HepG2 (cell line): ENCODE measurements around the gene FRMD8. TPM values are rescaled to one million over a fixed set of nuclear protein-coding genes. Genes with fewer than 3 reads are reported as not detected.

Experiments used
- ATF2 ChIP-seq: sonication (generic); formaldehyde crosslinking; IDR thresholded peaks from 2 replicates; pipeline ENCODE4 v1.4.0; 2020; ENCODE audit warnings: missing genetic modification reagents
- DZIP1 ChIP-seq: sonication (generic); formaldehyde crosslinking; IDR thresholded peaks from 2 replicates; pipeline ENCODE4 v1.5.0; 2020; ENCODE audit warnings: mild to moderate bottlenecking, missing genetic modification reagents
- FIP1L1 ChIP-seq: fragments of 200-400 bp; formaldehyde crosslinking; IDR thresholded peaks from 2 replicates; pipeline ENCODE4 v1.6.1; 2018; ENCODE audit warnings: low read depth, mild to moderate bottlenecking, low read length, moderate library complexity, borderline replicate concordance; ENCODE audit not compliant: insufficient read depth
- MIER2 ChIP-seq: IDR thresholded peaks from 2 replicates; pipeline ENCODE4 v1.6.1; 2016; ENCODE audit warnings: missing biosample characterization, missing genetic modification reagents
- NFKBIZ ChIP-seq: IDR thresholded peaks from 2 replicates; pipeline ENCODE4 v1.6.1; 2018; ENCODE audit warnings: missing genetic modification reagents, missing compliant biosample characterization
- SAFB2 ChIP-seq: sonication (generic); formaldehyde crosslinking; IDR thresholded peaks from 2 replicates; pipeline ENCODE4 v1.5.1; 2020; ENCODE audit warnings: missing genetic modification reagents, low read depth, mild to moderate bottlenecking, borderline replicate concordance
- SCMH1 ChIP-seq: sonication (generic); formaldehyde crosslinking; IDR thresholded peaks from 2 replicates; pipeline ENCODE4 v1.9.0; 2021; ENCODE audit warnings: missing genetic modification reagents, mild to moderate bottlenecking, borderline replicate concordance
- SP2 ChIP-seq: sonication (generic); formaldehyde crosslinking; IDR thresholded peaks from 2 replicates; pipeline ENCODE4 v1.5.1; 2020; ENCODE audit warnings: mild to moderate bottlenecking, missing genetic modification reagents
- ZBTB38 ChIP-seq: sonication (generic); formaldehyde crosslinking; IDR thresholded peaks from 2 replicates; pipeline ENCODE4 v1.5.1; 2020; ENCODE audit warnings: mild to moderate bottlenecking, missing genetic modification reagents
- ZNF570 ChIP-seq: sonication (generic); formaldehyde crosslinking; IDR thresholded peaks from 2 replicates; pipeline ENCODE4 v1.4.0; 2020; ENCODE audit warnings: mild to moderate bottlenecking, missing genetic modification reagents, borderline replicate concordance
- ZNF740 ChIP-seq: sonication (generic); formaldehyde crosslinking; IDR thresholded peaks from 2 replicates; pipeline ENCODE4 v1.4.0; 2020; ENCODE audit warnings: missing genetic modification reagents
- polyA plus RNA-seq, 8 experiments: library from polyadenylated mRNA; depleted of rRNA in 3 of 8; stranded (reverse) in 7 of 8; unstranded in 1 of 8; fragments of >200 nt; fragmentation: Illumina TruSeq in 4 of 8; extraction: Trizol in 4 of 8; gene quantifications; 2 replicates each; pipeline versions ENCODE4 v1.2.1 to v1.2.3, GENCODE V29; 2011 to 2016; ENCODE audit warnings: low read depth in 4 of 8, missing spikeins in 1 of 8, mixed read lengths in 1 of 8; ENCODE audit not compliant: insufficient read depth in 1 of 8
- total RNA-seq, 5 experiments: library from RNA; depleted of rRNA; stranded (reverse); fragments of >200 nt; fragmentation: Illumina TruSeq; extraction: Trizol; gene quantifications; 2 replicates each; pipeline ENCODE4 v1.2.3, GENCODE V29; 2016; ENCODE audit warnings: low read depth in 1 of 5
- TF ChIP-seq, protein P1 (sequence below): sonication (generic); formaldehyde crosslinking; IDR thresholded peaks from 2 replicates; pipeline ENCODE4 v1.5.0; 2020; ENCODE audit warnings: mild to moderate bottlenecking, missing genetic modification reagents, borderline replicate concordance
- TF ChIP-seq, protein P2 (sequence below): sonication (generic); formaldehyde crosslinking; IDR thresholded peaks from 2 replicates; pipeline ENCODE4 v1.4.0; 2020; ENCODE audit warnings: mild to moderate bottlenecking, missing genetic modification reagents
- TF ChIP-seq, protein P3 (sequence below), 2 experiments: fragments of 450-650 bp in 1 of 2; sonication (generic) in 1 of 2; formaldehyde crosslinking; IDR thresholded peaks; 2 replicates each; pipeline versions ENCODE4 v1.5.0 to v1.8.0; 2020 to 2022; ENCODE audit warnings: mild to moderate bottlenecking in 1 of 2, missing genetic modification reagents in 1 of 2
- TF ChIP-seq, protein P4 (sequence below): IDR thresholded peaks from 2 replicates; pipeline ENCODE4 v1.6.1; 2016
- TF ChIP-seq, protein P5 (sequence below): sonication (generic); formaldehyde crosslinking; IDR thresholded peaks from 2 replicates; pipeline ENCODE4 v1.5.0; 2020; ENCODE audit warnings: missing genetic modification reagents, mild to moderate bottlenecking, borderline replicate concordance

The FRMD8 gene
- total and polyA plus RNA-seq, 2 of the 13 experiments (the other 11 are each of a cell fraction or from before 2014, with no cell fraction given): 5.8 to 20.6 TPM

DNA sequence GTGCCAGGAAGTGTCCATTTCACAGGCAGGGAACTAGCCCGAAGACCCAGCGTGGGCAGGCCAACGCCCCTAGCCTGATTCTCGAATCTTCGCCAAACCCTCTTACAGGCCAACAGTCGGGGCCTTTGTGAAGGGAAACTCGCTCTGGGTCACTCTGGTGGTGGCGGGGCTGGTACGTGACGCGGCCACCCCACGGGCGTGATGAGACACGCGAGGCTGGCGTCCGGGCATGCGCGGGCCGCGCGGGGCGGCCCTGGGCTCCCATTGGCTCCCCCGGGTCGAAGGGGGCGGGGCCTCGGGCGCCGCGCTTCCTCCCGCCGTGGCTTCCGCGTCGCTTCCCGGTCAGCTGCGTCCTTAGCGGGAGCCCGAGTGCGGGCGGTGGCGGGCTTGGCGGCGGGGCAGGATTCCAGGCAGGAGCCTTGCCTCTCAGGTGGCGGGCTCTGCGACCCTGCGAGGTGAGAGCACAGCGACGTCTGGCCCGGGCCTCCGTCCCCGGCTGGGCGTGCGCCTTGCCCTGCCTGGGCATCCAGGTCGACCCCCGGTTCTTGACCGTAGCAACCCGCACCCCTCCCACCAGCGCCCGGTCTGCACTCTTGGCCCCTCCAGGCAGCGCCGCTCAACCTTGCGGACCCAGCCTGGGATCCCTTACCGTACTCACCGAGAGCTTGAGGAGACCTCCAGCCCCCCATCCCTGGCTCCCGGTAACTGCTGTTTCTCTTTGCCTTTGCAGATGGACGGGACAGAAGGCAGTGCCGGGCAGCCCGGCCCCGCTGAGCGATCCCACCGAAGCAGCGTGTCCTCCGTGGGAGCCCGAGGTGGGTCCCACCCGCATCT lies at the start of gene FRMD8 (continued):
- TF ChIP-seq, protein P1, sequence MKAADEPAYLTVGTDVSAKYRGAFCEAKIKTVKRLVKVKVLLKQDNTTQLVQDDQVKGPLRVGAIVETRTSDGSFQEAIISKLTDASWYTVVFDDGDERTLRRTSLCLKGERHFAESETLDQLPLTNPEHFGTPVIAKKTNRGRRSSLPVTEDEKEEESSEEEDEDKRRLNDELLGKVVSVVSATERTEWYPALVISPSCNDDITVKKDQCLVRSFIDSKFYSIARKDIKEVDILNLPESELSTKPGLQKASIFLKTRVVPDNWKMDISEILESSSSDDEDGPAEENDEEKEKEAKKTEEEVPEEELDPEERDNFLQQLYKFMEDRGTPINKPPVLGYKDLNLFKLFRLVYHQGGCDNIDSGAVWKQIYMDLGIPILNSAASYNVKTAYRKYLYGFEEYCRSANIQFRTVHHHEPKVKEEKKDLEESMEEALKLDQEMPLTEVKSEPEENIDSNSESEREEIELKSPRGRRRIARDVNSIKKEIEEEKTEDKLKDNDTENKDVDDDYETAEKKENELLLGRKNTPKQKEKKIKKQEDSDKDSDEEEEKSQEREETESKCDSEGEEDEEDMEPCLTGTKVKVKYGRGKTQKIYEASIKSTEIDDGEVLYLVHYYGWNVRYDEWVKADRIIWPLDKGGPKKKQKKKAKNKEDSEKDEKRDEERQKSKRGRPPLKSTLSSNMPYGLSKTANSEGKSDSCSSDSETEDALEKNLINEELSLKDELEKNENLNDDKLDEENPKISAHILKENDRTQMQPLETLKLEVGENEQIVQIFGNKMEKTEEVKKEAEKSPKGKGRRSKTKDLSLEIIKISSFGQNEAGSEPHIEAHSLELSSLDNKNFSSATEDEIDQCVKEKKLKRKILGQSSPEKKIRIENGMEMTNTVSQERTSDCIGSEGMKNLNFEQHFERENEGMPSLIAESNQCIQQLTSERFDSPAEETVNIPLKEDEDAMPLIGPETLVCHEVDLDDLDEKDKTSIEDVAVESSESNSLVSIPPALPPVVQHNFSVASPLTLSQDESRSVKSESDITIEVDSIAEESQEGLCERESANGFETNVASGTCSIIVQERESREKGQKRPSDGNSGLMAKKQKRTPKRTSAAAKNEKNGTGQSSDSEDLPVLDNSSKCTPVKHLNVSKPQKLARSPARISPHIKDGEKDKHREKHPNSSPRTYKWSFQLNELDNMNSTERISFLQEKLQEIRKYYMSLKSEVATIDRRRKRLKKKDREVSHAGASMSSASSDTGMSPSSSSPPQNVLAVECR (CRISPR knock-in tag): peak; percentile 93
- TF ChIP-seq DZIP1 (no peak), SP2 (CRISPR knock-in tag) (peak; percentile 76), FIP1L1 (no peak), ZBTB38 (CRISPR knock-in tag) (peak; percentile 46; the same call in 1 of the 2 replicates), ATF2 (CRISPR knock-in tag) (no peak), NFKBIZ (CRISPR knock-in tag) (no peak), SCMH1 (no peak), MIER2 (no peak), ZNF570 (CRISPR knock-in tag) (no peak), SAFB2 (CRISPR knock-in tag) (peak; percentile 45; the same call in 1 of the 2 replicates), ZNF740 (CRISPR knock-in tag) (no peak)
- TF ChIP-seq, protein P2, sequence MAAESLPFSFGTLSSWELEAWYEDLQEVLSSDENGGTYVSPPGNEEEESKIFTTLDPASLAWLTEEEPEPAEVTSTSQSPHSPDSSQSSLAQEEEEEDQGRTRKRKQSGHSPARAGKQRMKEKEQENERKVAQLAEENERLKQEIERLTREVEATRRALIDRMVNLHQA (CRISPR knock-in tag): no peak
- TF ChIP-seq, protein P3, sequence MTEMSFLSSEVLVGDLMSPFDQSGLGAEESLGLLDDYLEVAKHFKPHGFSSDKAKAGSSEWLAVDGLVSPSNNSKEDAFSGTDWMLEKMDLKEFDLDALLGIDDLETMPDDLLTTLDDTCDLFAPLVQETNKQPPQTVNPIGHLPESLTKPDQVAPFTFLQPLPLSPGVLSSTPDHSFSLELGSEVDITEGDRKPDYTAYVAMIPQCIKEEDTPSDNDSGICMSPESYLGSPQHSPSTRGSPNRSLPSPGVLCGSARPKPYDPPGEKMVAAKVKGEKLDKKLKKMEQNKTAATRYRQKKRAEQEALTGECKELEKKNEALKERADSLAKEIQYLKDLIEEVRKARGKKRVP (CRISPR knock-in tag; IDR thresholded peaks at IDR 0.05): no peak
- TF ChIP-seq, protein P4, sequence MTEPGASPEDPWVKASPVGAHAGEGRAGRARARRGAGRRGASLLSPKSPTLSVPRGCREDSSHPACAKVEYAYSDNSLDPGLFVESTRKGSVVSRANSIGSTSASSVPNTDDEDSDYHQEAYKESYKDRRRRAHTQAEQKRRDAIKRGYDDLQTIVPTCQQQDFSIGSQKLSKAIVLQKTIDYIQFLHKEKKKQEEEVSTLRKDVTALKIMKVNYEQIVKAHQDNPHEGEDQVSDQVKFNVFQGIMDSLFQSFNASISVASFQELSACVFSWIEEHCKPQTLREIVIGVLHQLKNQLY (CRISPR knock-in tag): no peak
- TF ChIP-seq, protein P5, sequence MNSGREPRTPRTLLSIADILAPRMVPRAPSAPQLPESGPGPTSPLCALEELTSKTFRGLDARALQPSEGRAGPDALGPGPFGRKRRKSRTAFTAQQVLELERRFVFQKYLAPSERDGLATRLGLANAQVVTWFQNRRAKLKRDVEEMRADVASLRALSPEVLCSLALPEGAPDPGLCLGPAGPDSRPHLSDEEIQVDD (CRISPR knock-in tag): no peak; the same call in 1 of the 2 replicates
